GM23338 (cell line): ENCODE data around the gene FBXO22. TPM values are rescaled to one million over a fixed set of nuclear protein-coding genes. Genes with fewer than 3 reads are reported as not detected.

Experiments used
- ATAC-seq: fragments of 200-7000 bp; cut with Tn5 transposase; 3 replicates; pipeline ENCODE4 v1.9.1; 2020
- DNase-seq: peaks from one replicate; pipeline ENCODE4 v3.0.0-alpha.2; 2015; ENCODE audit warnings: low spot score
- H2AFZ ChIP-seq: fragments of 200-600 bp; sonication (generic); 2 replicates; pipeline ENCODE4 v1.8.0; 2016; ENCODE audit warnings: antibody characterized with exemption, mild to moderate bottlenecking, moderate library complexity
- H3F3A ChIP-seq: fragments of 200-600 bp; sonication (generic); replicated peaks from 2 replicates; pipeline ENCODE4 v1.8.0; 2017; ENCODE audit warnings: antibody characterized with exemption, mixed run types, low read depth
- H3K27ac ChIP-seq: fragments of 200-600 bp; sonication (generic); 2 replicates; pipeline ENCODE4 v1.6.1; 2016; ENCODE audit warnings: low read depth
- H3K27me3 ChIP-seq: fragments of 200-600 bp; sonication (generic); 2 replicates; pipeline ENCODE4 v1.8.0; 2016; ENCODE audit warnings: mild to moderate bottlenecking, mixed run types, moderate library complexity; ENCODE audit not compliant: insufficient read depth
- H3K36me3 ChIP-seq: fragments of 200-600 bp; sonication (generic); 2 replicates; pipeline ENCODE4 v1.8.0; 2016; ENCODE audit warnings: mild to moderate bottlenecking; ENCODE audit not compliant: insufficient read depth
- H3K4me1 ChIP-seq: fragments of 200-600 bp; sonication (generic); 2 replicates; pipeline ENCODE4 v1.8.0; 2016; ENCODE audit warnings: mild to moderate bottlenecking, moderate library complexity; ENCODE audit not compliant: insufficient read depth
- H3K4me2 ChIP-seq: fragments of 200-600 bp; sonication (generic); 2 replicates; pipeline ENCODE4 v1.7.1; 2017; ENCODE audit warnings: mixed run types
- H3K4me3 ChIP-seq: fragments of 200-600 bp; sonication (generic); 2 replicates; pipeline ENCODE4 v1.6.1; 2016; ENCODE audit warnings: mixed run types
- H3K79me2 ChIP-seq: fragments of 200-600 bp; sonication (generic); replicated peaks from 2 replicates; pipeline ENCODE4 v1.8.0; 2017; ENCODE audit warnings: mild to moderate bottlenecking; ENCODE audit not compliant: insufficient read depth
- H3K9me2 ChIP-seq: fragments of 200-600 bp; sonication (generic); 2 replicates; pipeline ENCODE4 v1.8.0; 2017; ENCODE audit not compliant: insufficient read depth
- H4K20me1 ChIP-seq: fragments of 200-600 bp; sonication (generic); replicated peaks from 2 replicates; pipeline ENCODE4 v1.8.0; 2017; ENCODE audit warnings: mild to moderate bottlenecking; ENCODE audit not compliant: insufficient read depth
- H3K27ac Mint-ChIP-seq: 2 replicates; pipeline ENCODE4 v1.8.0; 2020; ENCODE audit warnings: inconsistent platforms, mild to moderate bottlenecking, moderate library complexity, mixed read lengths
- H3K27me3 Mint-ChIP-seq: 3 replicates; pipeline ENCODE4 v1.8.0; 2022; ENCODE audit warnings: low read depth, mild to moderate bottlenecking, moderate library complexity, mixed read lengths, inconsistent platforms; ENCODE audit not compliant: insufficient read depth, poor library complexity
- H3K36me3 Mint-ChIP-seq: 3 replicates; pipeline ENCODE4 v1.8.0; 2021; ENCODE audit warnings: low read depth, mild to moderate bottlenecking, inconsistent platforms, moderate library complexity, mixed read lengths
- H3K4me1 Mint-ChIP-seq: 3 replicates; pipeline ENCODE4 v1.8.0; 2020; ENCODE audit warnings: mild to moderate bottlenecking, inconsistent platforms, mixed read lengths
- H3K4me3 Mint-ChIP-seq: 3 replicates; pipeline ENCODE4 v1.8.0; 2021; ENCODE audit warnings: moderate library complexity, mild to moderate bottlenecking, inconsistent platforms, mixed read lengths
- H3K9me3 Mint-ChIP-seq: 3 replicates; pipeline ENCODE4 v1.8.0; 2020; ENCODE audit warnings: moderate library complexity, mild to moderate bottlenecking, inconsistent platforms, mixed read lengths
- CREB1 ChIP-seq: fragments of 250-450 bp; sonication (Bioruptor Pico); IDR thresholded peaks from 2 replicates; pipeline ENCODE4 v1.5.0; 2020; ENCODE audit warnings: low read depth, mild to moderate bottlenecking, moderate library complexity
- CTCF ChIP-seq, 2 experiments: fragments of 200-600 bp in 1 of 2; sonication (generic) in 1 of 2; conservative IDR thresholded peaks; 2 replicates each; pipeline versions ENCODE4 v1.5.1 to v1.6.1; 2016 to 2017; ENCODE audit warnings: antibody characterized with exemption in 2 of 2, low read depth in 2 of 2, mild to moderate bottlenecking in 2 of 2, moderate library complexity in 1 of 2
- EZH2 ChIP-seq: fragments of 200-600 bp; sonication (generic); IDR thresholded peaks from one replicate; pipeline ENCODE4 v1.8.0; 2017; ENCODE audit warnings: antibody characterized with exemption, mild to moderate bottlenecking, low read depth; ENCODE audit not compliant: unreplicated experiment
- EZH2phosphoT487 ChIP-seq: fragments of 200-600 bp; sonication (generic); IDR thresholded peaks from one replicate; pipeline ENCODE4 v1.8.1; 2018; ENCODE audit warnings: antibody characterized with exemption; ENCODE audit not compliant: unreplicated experiment
- JUNB ChIP-seq: IDR thresholded peaks from one replicate; pipeline ENCODE4 v1.6.1; 2016; ENCODE audit warnings: antibody characterized with exemption; ENCODE audit not compliant: unreplicated experiment
- NANOG ChIP-seq: IDR thresholded peaks from 2 replicates; pipeline ENCODE4 v1.6.1; 2016; ENCODE audit warnings: antibody characterized with exemption, borderline replicate concordance
- POLR2AphosphoS5 ChIP-seq: IDR thresholded peaks from 2 replicates; pipeline ENCODE4 v1.6.1; 2016; ENCODE audit warnings: antibody characterized with exemption, low read depth
- STAT1 ChIP-seq: IDR thresholded peaks from one replicate; pipeline ENCODE4 v1.6.1; 2016; ENCODE audit warnings: antibody characterized with exemption; ENCODE audit not compliant: unreplicated experiment
- ZNF114 ChIP-seq: fragments of 250-450 bp; sonication (Bioruptor Pico); IDR thresholded peaks from 2 replicates; pipeline ENCODE4 v1.5.0; 2020; ENCODE audit warnings: mild to moderate bottlenecking, moderate library complexity
- ZNF331 ChIP-seq: fragments of 250-450 bp; sonication (Bioruptor Pico); IDR thresholded peaks from 2 replicates; pipeline ENCODE4 v1.5.0; 2020; ENCODE audit warnings: low read depth, mild to moderate bottlenecking, moderate library complexity
- ZNF462 ChIP-seq: fragments of 250-450 bp; sonication (Bioruptor Pico); IDR thresholded peaks from 2 replicates; pipeline ENCODE4 v1.5.0; 2020; ENCODE audit warnings: mild to moderate bottlenecking, moderate library complexity
- polyA plus RNA-seq: library from polyadenylated mRNA; unstranded; fragments of >200 nt; fragmentation: Nextera tagmentation; extraction: Ambion mirVana; gene quantifications from 2 replicates; pipeline ENCODE4 v1.2.1, GENCODE V29; 2016
- total RNA-seq: library from RNA; depleted of rRNA; stranded (reverse); fragments of >200 nt; shearing (Covaris generic); gene quantifications from 2 replicates; pipeline ENCODE4 v1.2.3, GENCODE V29; 2014
- TF ChIP-seq, protein P1 (sequence below): IDR thresholded peaks from one replicate; pipeline ENCODE4 v1.6.1; 2018; ENCODE audit warnings: antibody characterized with exemption; ENCODE audit not compliant: unreplicated experiment
- TF ChIP-seq, protein P2 (sequence below): IDR thresholded peaks from 2 replicates; pipeline ENCODE4 v1.6.1; 2016; ENCODE audit warnings: antibody characterized with exemption

Gene FBXO22
- total and polyA plus RNA-seq, 2 experiments from 2014 or later: 79.8 to 94.5 TPM

- Mint-ChIP-seq H3K4me3 (no peak overlapping the region), H3K9me3 (no peaks in the 10 kb centered on the region), H3K27ac (no peak overlapping the region), H3K36me3 (peaks cover 29% of the 10 kb centered on the region), H3K4me1 (peaks cover 37% of the 10 kb centered on the region), H3K27me3 (no peaks in the 10 kb centered on the region)
- TF ChIP-seq, protein P1, sequence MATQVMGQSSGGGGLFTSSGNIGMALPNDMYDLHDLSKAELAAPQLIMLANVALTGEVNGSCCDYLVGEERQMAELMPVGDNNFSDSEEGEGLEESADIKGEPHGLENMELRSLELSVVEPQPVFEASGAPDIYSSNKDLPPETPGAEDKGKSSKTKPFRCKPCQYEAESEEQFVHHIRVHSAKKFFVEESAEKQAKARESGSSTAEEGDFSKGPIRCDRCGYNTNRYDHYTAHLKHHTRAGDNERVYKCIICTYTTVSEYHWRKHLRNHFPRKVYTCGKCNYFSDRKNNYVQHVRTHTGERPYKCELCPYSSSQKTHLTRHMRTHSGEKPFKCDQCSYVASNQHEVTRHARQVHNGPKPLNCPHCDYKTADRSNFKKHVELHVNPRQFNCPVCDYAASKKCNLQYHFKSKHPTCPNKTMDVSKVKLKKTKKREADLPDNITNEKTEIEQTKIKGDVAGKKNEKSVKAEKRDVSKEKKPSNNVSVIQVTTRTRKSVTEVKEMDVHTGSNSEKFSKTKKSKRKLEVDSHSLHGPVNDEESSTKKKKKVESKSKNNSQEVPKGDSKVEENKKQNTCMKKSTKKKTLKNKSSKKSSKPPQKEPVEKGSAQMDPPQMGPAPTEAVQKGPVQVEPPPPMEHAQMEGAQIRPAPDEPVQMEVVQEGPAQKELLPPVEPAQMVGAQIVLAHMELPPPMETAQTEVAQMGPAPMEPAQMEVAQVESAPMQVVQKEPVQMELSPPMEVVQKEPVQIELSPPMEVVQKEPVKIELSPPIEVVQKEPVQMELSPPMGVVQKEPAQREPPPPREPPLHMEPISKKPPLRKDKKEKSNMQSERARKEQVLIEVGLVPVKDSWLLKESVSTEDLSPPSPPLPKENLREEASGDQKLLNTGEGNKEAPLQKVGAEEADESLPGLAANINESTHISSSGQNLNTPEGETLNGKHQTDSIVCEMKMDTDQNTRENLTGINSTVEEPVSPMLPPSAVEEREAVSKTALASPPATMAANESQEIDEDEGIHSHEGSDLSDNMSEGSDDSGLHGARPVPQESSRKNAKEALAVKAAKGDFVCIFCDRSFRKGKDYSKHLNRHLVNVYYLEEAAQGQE: no peak
- TF ChIP-seq CREB1 (CRISPR knock-in tag) (no peak), EZH2phosphoT487 (no peak), JUNB (no peak), ZNF331 (CRISPR knock-in tag) (no peak), POLR2AphosphoS5 (no peak), STAT1 (no peak), NANOG (no peak), EZH2 (no peak), CTCF (conservative IDR thresholded peaks at IDR 0.05; ENCODE audit: low read depth in 2 of 2) (no peak), ZNF462 (CRISPR knock-in tag) (no peak), ZNF114 (CRISPR knock-in tag) (no peak)
- TF ChIP-seq, protein P2, sequence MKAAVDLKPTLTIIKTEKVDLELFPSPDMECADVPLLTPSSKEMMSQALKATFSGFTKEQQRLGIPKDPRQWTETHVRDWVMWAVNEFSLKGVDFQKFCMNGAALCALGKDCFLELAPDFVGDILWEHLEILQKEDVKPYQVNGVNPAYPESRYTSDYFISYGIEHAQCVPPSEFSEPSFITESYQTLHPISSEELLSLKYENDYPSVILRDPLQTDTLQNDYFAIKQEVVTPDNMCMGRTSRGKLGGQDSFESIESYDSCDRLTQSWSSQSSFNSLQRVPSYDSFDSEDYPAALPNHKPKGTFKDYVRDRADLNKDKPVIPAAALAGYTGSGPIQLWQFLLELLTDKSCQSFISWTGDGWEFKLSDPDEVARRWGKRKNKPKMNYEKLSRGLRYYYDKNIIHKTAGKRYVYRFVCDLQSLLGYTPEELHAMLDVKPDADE: no peak
- Histone ChIP-seq H3K36me3 (peaks cover 4% of the 10 kb centered on the region; the same call in 1 of the 2 replicates), H4K20me1 (peaks cover 33% of the 10 kb centered on the region), H3K27ac (no peak overlapping the region), H3K79me2 (peaks cover 67% of the 10 kb centered on the region), H3K4me3 (no peak overlapping the region), H2AFZ (no peak overlapping the region), H3F3A (no peaks in the 10 kb centered on the region; the same call in 1 of the 2 replicates), H3K4me1 (peaks cover 26% of the 10 kb centered on the region), H3K27me3 (no peaks in the 10 kb centered on the region), H3K9me2 (no peaks in the 10 kb centered on the region), H3K4me2 (no peak overlapping the region)
- DNase-seq (no peak), ATAC-seq (no peak)
Measured at GRCh38 chr15:75923756-75924155, 20.1 kb downstream of the FBXO22 start.
